Mesenchymal stem cell (in vitro differentiated cells and primary cell): ENCODE measurements around the gene FKBP5.

Source experiments
- DNase-seq: peaks from one replicate; pipeline ENCODE4 v3.0.0-alpha.2; 2013
- H2AFZ ChIP-seq: one replicate; pipeline ENCODE4 v1.6.1; 2013; ENCODE audit warnings: low read depth, mild to moderate bottlenecking, control low read depth, inconsistent platforms, low read length, moderate library complexity
- H2AK5ac ChIP-seq: 2 replicates; pipeline ENCODE4 v1.6.1; 2013; ENCODE audit warnings: low read length, moderate library complexity, mild to moderate bottlenecking, inconsistent platforms; ENCODE audit not compliant: severe bottlenecking
- H2BK120ac ChIP-seq: one replicate; pipeline ENCODE4 v1.6.1; 2013; ENCODE audit warnings: low read depth, mild to moderate bottlenecking, inconsistent platforms, low read length, moderate library complexity
- H2BK12ac ChIP-seq, 2 experiments: one replicate each; pipeline ENCODE4 v1.6.1; 2013; ENCODE audit warnings: inconsistent platforms in 2 of 2, low read length in 2 of 2, mild to moderate bottlenecking in 2 of 2, moderate library complexity in 2 of 2, control low read depth in 1 of 2
- H2BK15ac ChIP-seq: one replicate; pipeline ENCODE4 v1.6.1; 2013; ENCODE audit warnings: mild to moderate bottlenecking, low read depth, inconsistent platforms; ENCODE audit not compliant: poor library complexity, severe bottlenecking
- H2BK5ac ChIP-seq: 2 replicates; pipeline ENCODE4 v1.6.1; 2013; ENCODE audit warnings: low read depth, mild to moderate bottlenecking, low read length, control low read depth, inconsistent platforms; ENCODE audit not compliant: poor library complexity, severe bottlenecking
- H3K14ac ChIP-seq, 2 experiments: one replicate each; pipeline ENCODE4 v1.6.1; 2013; ENCODE audit warnings: inconsistent platforms in 2 of 2, low read length in 2 of 2, control low read depth in 1 of 2, mild to moderate bottlenecking in 1 of 2, moderate library complexity in 1 of 2
- H3K18ac ChIP-seq, 2 experiments: one replicate each; pipeline ENCODE4 v1.6.1; 2013; ENCODE audit warnings: inconsistent platforms in 2 of 2, low read length in 2 of 2, control low read depth in 1 of 2, low read depth in 1 of 2, mild to moderate bottlenecking in 1 of 2
- H3K23ac ChIP-seq, 2 experiments: one replicate each; pipeline ENCODE4 v1.6.1; 2013; ENCODE audit warnings: inconsistent platforms in 2 of 2, low read length in 2 of 2, mild to moderate bottlenecking in 2 of 2, moderate library complexity in 2 of 2, control low read depth in 1 of 2
- H3K27ac ChIP-seq: 2 replicates; pipeline ENCODE4 v1.5.1; 2013; ENCODE audit warnings: mild to moderate bottlenecking, moderate library complexity, low read length, control low read depth, inconsistent platforms; ENCODE audit not compliant: poor library complexity, severe bottlenecking
- H3K27me3 ChIP-seq, 2 experiments: 2 replicates each; pipeline versions ENCODE4 v1.6.1 to v1.7.0; 2013; ENCODE audit warnings: low read length in 2 of 2, mild to moderate bottlenecking in 2 of 2, moderate library complexity in 2 of 2, control low read depth in 1 of 2, inconsistent platforms in 1 of 2; ENCODE audit not compliant: control insufficient read depth in 1 of 2, insufficient read depth in 1 of 2
- H3K36me3 ChIP-seq, 2 experiments: 2 replicates each; pipeline versions ENCODE4 v1.6.1 to v1.7.0; 2013; ENCODE audit warnings: low read length in 2 of 2, control low read depth in 1 of 2, inconsistent platforms in 1 of 2, low read depth in 1 of 2, mild to moderate bottlenecking in 1 of 2; ENCODE audit not compliant: insufficient read depth in 2 of 2, control insufficient read depth in 1 of 2
- H3K4ac ChIP-seq, 2 experiments: one replicate each; pipeline ENCODE4 v1.6.1; 2013; ENCODE audit warnings: inconsistent platforms in 2 of 2, low read length in 2 of 2, mild to moderate bottlenecking in 2 of 2, moderate library complexity in 2 of 2, control low read depth in 1 of 2, low read depth in 1 of 2
- H3K4me1 ChIP-seq: 2 replicates; pipeline ENCODE4 v1.6.1; 2013; ENCODE audit warnings: low read depth, low read length, control low read depth; ENCODE audit not compliant: control insufficient read depth, insufficient read depth
- H3K4me2 ChIP-seq: 2 replicates; pipeline ENCODE4 v1.6.1; 2013; ENCODE audit warnings: low read length, mild to moderate bottlenecking, inconsistent platforms; ENCODE audit not compliant: poor library complexity, severe bottlenecking
- H3K4me3 ChIP-seq, 2 experiments: 2 replicates each; pipeline versions ENCODE4 v1.5.1 to v1.7.0; 2013; ENCODE audit warnings: low read length in 2 of 2, mild to moderate bottlenecking in 2 of 2, control low read depth in 1 of 2, low read depth in 1 of 2; ENCODE audit not compliant: insufficient read depth in 1 of 2
- H3K79me1 ChIP-seq: replicated peaks from 2 replicates; pipeline ENCODE4 v1.6.1; 2013; ENCODE audit warnings: mild to moderate bottlenecking, control low read depth, low read length, inconsistent platforms; ENCODE audit not compliant: poor library complexity, severe bottlenecking
- H3K9ac ChIP-seq: 2 replicates; pipeline ENCODE4 v1.7.0; 2013; ENCODE audit warnings: mild to moderate bottlenecking, low read length, moderate library complexity
- H3K9me3 ChIP-seq: 2 replicates; pipeline ENCODE4 v1.7.0; 2013; ENCODE audit warnings: mild to moderate bottlenecking, low read length; ENCODE audit not compliant: control insufficient read depth
- H4K8ac ChIP-seq: one replicate; pipeline ENCODE4 v1.6.1; 2013; ENCODE audit warnings: inconsistent platforms, mild to moderate bottlenecking, low read length, moderate library complexity
- H4K91ac ChIP-seq: one replicate; pipeline ENCODE4 v1.6.1; 2013; ENCODE audit warnings: mild to moderate bottlenecking, low read length, inconsistent platforms
- WGBS: methylation state at CpG from one replicate; pipeline ENCODE4 v1.1.7; 2013; ENCODE audit warnings: mixed read lengths; 5-methylcytosine and 5-hydroxymethylcytosine counted together

FKBP5 gene

DNA sequence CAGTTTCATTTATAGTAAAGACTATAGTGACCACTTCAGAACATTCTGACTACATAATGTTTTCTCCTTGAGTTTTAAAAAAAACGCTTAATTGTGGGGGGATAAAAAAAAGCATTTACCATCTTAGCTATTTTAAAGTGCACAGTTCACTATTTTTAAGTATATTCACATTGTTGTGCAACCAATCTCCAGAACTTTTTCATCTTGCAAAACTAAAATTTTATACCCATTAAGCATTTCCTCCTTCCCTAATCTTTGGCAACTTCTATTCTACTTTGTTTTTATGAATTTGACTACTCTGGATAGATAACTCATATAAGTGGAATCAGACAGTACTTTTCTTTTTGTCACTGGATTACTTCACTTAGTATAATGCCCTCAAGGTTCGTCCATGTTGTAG is 62.3 kb downstream of the FKBP5 start:
- no peak overlapping the region for H3K9ac ChIP-seq
- no peak overlapping the region for H2BK12ac ChIP-seq
- H3K23ac ChIP-seq, result no peak overlapping the region
- peaks cover 4% of the 10 kb centered on the region for H3K79me1 ChIP-seq
- no peaks in the 10 kb centered on the region for H3K9me3 ChIP-seq
- 70% methylated on average over 1 of the region's 2 CpGs for WGBS
- no peak overlapping the region for H4K8ac ChIP-seq
- H2BK120ac ChIP-seq, result no peak overlapping the region
- H4K91ac ChIP-seq, result no peak overlapping the region
- H3K4me2 ChIP-seq, result no peak overlapping the region
- no peak overlapping the region for H3K4ac ChIP-seq
- H3K18ac ChIP-seq, result no peak overlapping the region
- H3K4me1 ChIP-seq, result no peaks in the 10 kb centered on the region
- DNase-seq, result no peak
- no peak overlapping the region for H2BK5ac ChIP-seq
- H3K14ac ChIP-seq, result no peak overlapping the region
- no peak overlapping the region for H2BK15ac ChIP-seq
- no peak overlapping the region for H2AK5ac ChIP-seq
- no peak overlapping the region for H3K27ac ChIP-seq
- H2AFZ ChIP-seq, result no peak overlapping the region
- H3K4me3 ChIP-seq, result no peak overlapping the region
- H3K27me3 ChIP-seq, result no peaks in the 10 kb centered on the region
- H3K36me3 ChIP-seq, result peaks cover 0 to 2% of the 10 kb centered on the region in 2 experiments

- H2BK120ac ChIP-seq, result no peak overlapping the region
- no peak overlapping the region for H3K18ac ChIP-seq
- H2BK15ac ChIP-seq, result no peak overlapping the region
- no peak overlapping the region for H3K27ac ChIP-seq
- no peaks in the 10 kb centered on the region for H3K4me1 ChIP-seq
- no peak overlapping the region for H3K9ac ChIP-seq
- H4K8ac ChIP-seq, result no peak overlapping the region
- H2AFZ ChIP-seq, result no peak overlapping the region
- H2BK5ac ChIP-seq, result no peak overlapping the region
- H3K27me3 ChIP-seq, result no peaks in the 10 kb centered on the region
- H2BK12ac ChIP-seq, result no peak overlapping the region
- H3K14ac ChIP-seq, result no peak overlapping the region
- H3K4me2 ChIP-seq, result no peak overlapping the region
- H2AK5ac ChIP-seq, result no peak overlapping the region
- H3K23ac ChIP-seq, result no peak overlapping the region
- H3K4me3 ChIP-seq, result no peak overlapping the region
- 93% methylated on average over 8 of the region's 9 CpGs for WGBS
- H3K4ac ChIP-seq, result peak overlapping the region in 1 of 2 experiments; percentile 58
- no peaks in the 10 kb centered on the region for H3K9me3 ChIP-seq
- peak; percentile 49 for DNase-seq
- H3K79me1 ChIP-seq, result peaks cover 4% of the 10 kb centered on the region
- H4K91ac ChIP-seq, result no peak overlapping the region
- peaks cover 0 to 2% of the 10 kb centered on the region in 2 experiments for H3K36me3 ChIP-seq
These were observed 64.2 kb downstream of the FKBP5 start for GRCh38 chr6:35624341-35625070.

DNA sequence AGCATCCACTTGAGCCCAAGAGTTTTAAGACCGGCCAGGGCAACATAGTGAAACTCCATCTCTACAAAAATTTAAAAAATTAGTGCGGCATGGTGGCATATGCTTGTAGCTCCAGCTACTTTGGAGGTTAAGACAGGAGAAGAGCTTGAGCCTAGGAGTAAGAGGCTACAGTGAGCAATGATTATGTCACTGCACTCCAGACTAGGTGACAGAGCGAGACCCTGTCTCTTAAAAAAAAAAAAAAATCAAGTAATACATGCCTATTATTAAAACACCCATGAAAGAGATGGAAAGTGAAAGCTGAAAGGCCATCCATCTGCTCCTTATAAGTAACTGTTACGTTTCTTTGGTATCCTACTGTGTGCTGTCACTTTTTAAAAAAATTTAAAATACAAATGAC is 66.4 kb downstream of the FKBP5 start:
- Histone ChIP-seq H3K4me2 (no peak overlapping the region), H3K14ac (no peak overlapping the region), H4K91ac (no peak overlapping the region), H2BK15ac (no peak overlapping the region), H2AK5ac (no peak overlapping the region), H3K9ac (no peak overlapping the region), H4K8ac (no peak overlapping the region), H3K9me3 (no peaks in the 10 kb centered on the region), H3K4me1 (no peaks in the 10 kb centered on the region), H2BK120ac (no peak overlapping the region), H3K23ac (no peak overlapping the region), H3K36me3 (peaks cover 0 to 8% of the 10 kb centered on the region in 2 experiments), H3K4me3 (no peak overlapping the region), H2BK5ac (no peak overlapping the region), H3K4ac (no peak overlapping the region), H2BK12ac (no peak overlapping the region), H3K27ac (no peak overlapping the region), H3K27me3 (no peaks in the 10 kb centered on the region), H2AFZ (no peak overlapping the region), H3K18ac (no peak overlapping the region), H3K79me1 (peaks cover 6% of the 10 kb centered on the region)
- 95% methylated on average over 2 of the region's 4 CpGs for WGBS
- DNase-seq, result no peak

DNA sequence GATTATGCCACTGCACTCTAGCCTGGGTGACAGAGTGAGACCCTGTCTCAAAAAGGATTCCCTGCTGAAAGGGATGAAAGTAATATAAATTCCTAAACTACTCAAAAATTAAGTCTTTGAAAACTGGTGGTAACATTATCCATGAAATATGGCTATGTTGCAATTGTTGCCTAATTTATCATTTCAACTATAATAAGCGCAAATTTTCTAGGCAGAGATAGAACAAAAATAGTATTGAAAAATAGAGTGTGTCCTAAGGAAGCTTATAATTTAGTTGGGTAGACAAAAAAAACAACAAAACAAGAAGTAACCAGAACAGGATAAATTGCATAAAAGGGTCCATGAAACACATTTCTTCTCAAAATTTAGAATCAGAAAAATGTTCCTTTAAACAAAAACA is 68.0 kb downstream of the FKBP5 start:
- no peak for DNase-seq
- no peaks in the 10 kb centered on the region for H3K4me1 ChIP-seq
- no peak overlapping the region for H3K18ac ChIP-seq
- no peak overlapping the region for H3K4ac ChIP-seq
- no peak overlapping the region for H3K14ac ChIP-seq
- H2BK120ac ChIP-seq, result no peak overlapping the region
- H2BK12ac ChIP-seq, result no peak overlapping the region
- no peak overlapping the region for H2BK15ac ChIP-seq
- H2BK5ac ChIP-seq, result no peak overlapping the region
- no peak overlapping the region for H2AK5ac ChIP-seq
- peaks cover 6% of the 10 kb centered on the region for H3K79me1 ChIP-seq
- H3K4me2 ChIP-seq, result no peak overlapping the region
- no peak overlapping the region for H3K9ac ChIP-seq
- H3K36me3 ChIP-seq, result peaks cover 0 to 8% of the 10 kb centered on the region in 2 experiments
- H4K91ac ChIP-seq, result no peak overlapping the region
- no peaks in the 10 kb centered on the region for H3K27me3 ChIP-seq
- no peak overlapping the region for H3K4me3 ChIP-seq
- no CpG with 5 or more reads among the region's 1 CpG for WGBS
- no peak overlapping the region for H2AFZ ChIP-seq
- no peak overlapping the region for H3K27ac ChIP-seq
- H3K23ac ChIP-seq, result no peak overlapping the region
- no peaks in the 10 kb centered on the region for H3K9me3 ChIP-seq
- H4K8ac ChIP-seq, result no peak overlapping the region
